Measurements from ENCODE around the gene NCOA5. TPM values are rescaled to one million over a fixed set of nuclear protein-coding genes. Genes with fewer than 3 reads are reported as not detected.

Gene NCOA5
- total and polyA plus RNA-seq, 2 experiments from 2014 or later, result 24.0 to 26.2 TPM

GRCh38 chr20:46022411-46023147 lies 67.2 kb downstream of the NCOA5 start:
- Histone ChIP-seq H3K4me3 (no peak overlapping the region), H3K4me2 (peak overlapping the region; percentile 92), H3K36me3 (replicated peaks; ENCODE audit: insufficient read depth, low read depth) (no peaks in the 10 kb centered on the region), H4K20me1 (ENCODE audit: insufficient read depth, poor library complexity, severe bottlenecking) (no peaks in the 10 kb centered on the region), H3K4me1 (ENCODE audit: insufficient read depth) (peaks cover 7% of the 10 kb centered on the region), H2AFZ (no peak overlapping the region), H3K9me3 (ENCODE audit: low read depth) (no peaks in the 10 kb centered on the region), H3K27ac (no peak overlapping the region), H3K79me2 (no peaks in the 10 kb centered on the region), H3K9me2 (replicated peaks; ENCODE audit: insufficient read depth) (no peaks in the 10 kb centered on the region), H3K27me3 (peaks cover 45% of the 10 kb centered on the region)
- no peak for TF ChIP-seq EZH2phosphoT487 (IDR thresholded peaks at IDR 0.05; ENCODE audit: low read depth, severe bottlenecking, unreplicated experiment)
- TF ChIP-seq EZH2 (IDR thresholded peaks at IDR 0.05; ENCODE audit: borderline replicate concordance), result peak; percentile 30
- TF ChIP-seq CTCF (IDR thresholded peaks at IDR 0.05; ENCODE audit: poor library complexity), result peak; percentile 57
- WGBS (ENCODE audit: low lambda C conversion rate, missing lambda C conversion rate), result 3% methylated on average over 24 of the region's 37 CpGs
- peak; percentile 66 for DNase-seq (ENCODE audit: low spot score)

DNA sequence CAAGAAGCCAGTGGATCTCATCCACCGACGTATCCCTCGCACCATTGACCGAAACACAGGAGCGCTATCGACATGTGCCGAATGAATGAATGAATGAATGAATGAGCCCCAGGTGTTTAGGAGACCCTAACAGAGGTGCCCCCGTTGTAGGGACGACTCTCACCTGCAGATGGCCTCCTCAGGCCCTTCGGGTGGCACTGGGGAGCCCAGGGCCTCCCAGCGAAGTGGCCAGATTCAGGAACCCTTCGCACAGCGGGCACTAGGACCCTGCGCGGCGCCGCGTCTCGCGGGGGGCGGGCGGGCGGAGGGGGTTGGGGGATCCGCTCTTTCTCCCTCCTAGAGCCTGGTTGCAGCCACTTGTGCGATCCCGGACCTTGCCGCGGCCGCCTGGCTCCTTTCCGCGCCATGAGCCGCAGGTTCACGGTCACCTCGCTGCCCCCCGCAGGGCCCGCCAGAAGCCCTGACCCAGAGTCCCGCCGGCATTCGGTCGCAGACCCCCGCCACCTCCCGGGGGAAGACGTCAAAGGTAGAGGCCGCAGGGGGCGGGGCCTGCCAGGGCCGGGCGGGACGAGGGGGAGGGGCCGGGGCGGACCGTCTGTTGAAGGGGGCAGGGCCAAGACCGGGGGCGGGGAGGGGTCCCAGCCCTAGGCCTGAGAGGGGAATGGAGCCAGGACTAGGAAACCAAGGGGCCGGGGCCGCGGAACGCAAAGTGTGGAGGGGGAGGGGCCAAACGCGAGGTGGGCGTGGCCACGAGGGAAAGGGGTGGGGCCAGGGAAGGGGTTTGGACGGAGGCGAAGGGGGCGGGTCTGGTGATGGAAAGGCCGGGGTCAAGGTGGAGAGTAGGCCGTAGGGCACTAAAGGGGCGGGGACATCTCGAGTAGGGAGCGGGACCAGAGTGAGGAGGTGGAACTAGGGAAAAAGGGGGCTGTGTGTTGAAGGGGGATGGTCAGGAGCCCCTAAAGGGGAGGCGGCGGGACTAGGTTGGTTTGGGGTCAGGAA lies 68.1 kb downstream of the NCOA5 start:
- H3K9me3 ChIP-seq (ENCODE audit: low read depth), result no peaks in the 10 kb centered on the region
- DNase-seq (ENCODE audit: low spot score), result peak; percentile 59
- TF ChIP-seq EZH2 (IDR thresholded peaks at IDR 0.05; ENCODE audit: borderline replicate concordance), result no peak
- TF ChIP-seq EZH2phosphoT487 (IDR thresholded peaks at IDR 0.05; ENCODE audit: low read depth, severe bottlenecking, unreplicated experiment), result no peak
- no peak for TF ChIP-seq CTCF (IDR thresholded peaks at IDR 0.05; ENCODE audit: poor library complexity)
- WGBS (ENCODE audit: low lambda C conversion rate, missing lambda C conversion rate), result 21% methylated on average over 27 of the region's 71 CpGs
- no peaks in the 10 kb centered on the region for H4K20me1 ChIP-seq (ENCODE audit: insufficient read depth, poor library complexity, severe bottlenecking)
- no peak overlapping the region for H3K27ac ChIP-seq
- peaks cover 7% of the 10 kb centered on the region for H3K4me1 ChIP-seq (ENCODE audit: insufficient read depth)
- H3K27me3 ChIP-seq, result peaks cover 43% of the 10 kb centered on the region
- H3K79me2 ChIP-seq, result no peaks in the 10 kb centered on the region
- peak overlapping the region; percentile 92 for H3K4me2 ChIP-seq
- peak overlapping the region; percentile 49 for H2AFZ ChIP-seq
- H3K4me3 ChIP-seq, result peak overlapping the region; percentile 75
- no peaks in the 10 kb centered on the region for H3K36me3 ChIP-seq (replicated peaks; ENCODE audit: insufficient read depth, low read depth)
- H3K9me2 ChIP-seq (replicated peaks; ENCODE audit: insufficient read depth), result no peaks in the 10 kb centered on the region

DNA sequence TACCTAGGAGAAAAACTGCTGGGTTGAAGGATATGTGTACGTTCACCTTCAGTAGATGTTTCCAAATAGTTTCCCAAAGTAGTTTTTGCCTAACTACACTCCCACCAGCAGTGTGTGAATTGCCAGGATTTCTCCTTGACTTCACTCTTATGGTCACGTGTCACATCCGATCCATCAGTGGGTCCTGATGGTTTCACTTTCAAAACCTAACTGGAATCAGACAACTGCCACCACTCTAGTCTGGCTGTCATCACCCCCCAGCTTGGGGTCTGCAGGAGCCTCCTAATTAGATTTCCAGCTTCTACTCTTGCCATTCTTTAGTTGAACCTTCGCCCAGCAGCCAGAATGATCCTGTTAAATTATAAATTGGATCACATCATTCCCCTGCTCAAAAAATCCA lies 69.2 kb downstream of the NCOA5 start:
- Histone ChIP-seq H4K20me1 (ENCODE audit: insufficient read depth, poor library complexity, severe bottlenecking) (no peaks in the 10 kb centered on the region), H2AFZ (no peak overlapping the region), H3K79me2 (no peaks in the 10 kb centered on the region), H3K4me2 (no peak overlapping the region), H3K4me3 (no peak overlapping the region), H3K27me3 (peaks cover 36% of the 10 kb centered on the region), H3K36me3 (replicated peaks; ENCODE audit: insufficient read depth, low read depth) (no peaks in the 10 kb centered on the region), H3K9me2 (replicated peaks; ENCODE audit: insufficient read depth) (no peaks in the 10 kb centered on the region), H3K4me1 (ENCODE audit: insufficient read depth) (peaks cover 7% of the 10 kb centered on the region), H3K27ac (no peak overlapping the region), H3K9me3 (ENCODE audit: low read depth) (no peaks in the 10 kb centered on the region)
- DNase-seq (ENCODE audit: low spot score), result no peak
- WGBS (ENCODE audit: low lambda C conversion rate, missing lambda C conversion rate), result 91% methylated on average over 4 of the region's 4 CpGs
- TF ChIP-seq CTCF (IDR thresholded peaks at IDR 0.05; ENCODE audit: poor library complexity) (no peak), EZH2phosphoT487 (IDR thresholded peaks at IDR 0.05; ENCODE audit: low read depth, severe bottlenecking, unreplicated experiment) (no peak), EZH2 (IDR thresholded peaks at IDR 0.05; ENCODE audit: borderline replicate concordance) (no peak)
